Measurements from ENCODE around the gene RASSF8.

GRCh38 chr12:26028953-26029735 lies 70.7 kb downstream of the RASSF8 start:
- peak; percentile 82 for TF ChIP-seq CTCF (IDR thresholded peaks at IDR 0.05; ENCODE audit: insufficient read depth, low read length, poor library complexity, severe bottlenecking)
- no peak for TF ChIP-seq EZH2phosphoT487 (conservative IDR thresholded peaks at IDR 0.05; ENCODE audit: low read length)

All from SU-DHL-6 (cell line).